ENCODE data around the gene DUSP28. TPM values are rescaled to one million over a fixed set of nuclear protein-coding genes. Genes with fewer than 3 reads are reported as not detected.

DUSP28 gene
- total and polyA plus RNA-seq, 2 of the 8 experiments (the other 6 are each of a cell fraction or from before 2014, with no cell fraction given): 2.1 to 2.3 TPM

GRCh38 chr2:240557101-240557751 is 2.9 kb upstream of the DUSP28 start:
- TF ChIP-seq E2F6 (IDR thresholded peaks at IDR 0.05) (peak; percentile 87), EGR1 (IDR thresholded peaks at IDR 0.05; ENCODE audit: borderline replicate concordance, low read depth, low read length) (no peak), MAX (IDR thresholded peaks at IDR 0.05) (peak; percentile 65; the same call in 1 of the 2 replicates), CREB1 (IDR thresholded peaks at IDR 0.05) (0 out of 2 replicates have a peak, but pooled peaks have one; percentile 0), KDM4A (IDR thresholded peaks at IDR 0.05; ENCODE audit: low read depth, low read length, severe bottlenecking) (peak; percentile 18)
- no peak overlapping the region for H2BK20ac ChIP-seq (ENCODE audit: low read length)
- H3K4me3 ChIP-seq (ENCODE audit: extremely low read depth in 1 of 4, insufficient read depth in 2 of 4, low read depth in 3 of 4, low read length in 4 of 4): peak overlapping the region in 1 of 4 experiments; percentile 55; a peak in 2 of 8 replicates
- H2AK5ac ChIP-seq (ENCODE audit: low read depth, low read length): no peak overlapping the region
- no peak overlapping the region for H3K27ac ChIP-seq (ENCODE audit: low read depth, low read length)
- no peak overlapping the region for H2BK12ac ChIP-seq (ENCODE audit: low read depth, low read length)
- no peak for FAIRE-seq
- H2AFZ ChIP-seq (ENCODE audit: low read length): no peak overlapping the region
- H4K91ac ChIP-seq (replicated peaks; ENCODE audit: insufficient read length, low read length): no peak overlapping the region
- DNase-seq (ENCODE audit: low read depth in 1 of 2, low spot score in 2 of 2): peak in 1 of 2 experiments; percentile 54
- CTCF ChIA-PET (ENCODE audit: partially characterized antibody): interaction anchor here (0.9 to 2.4 kb wide), 7 partner anchors 9 to 108 kb away, joined by 3 to 11 read pairs (median 4); partner anchors contain the start of gene CAPN10
- H3K79me1 ChIP-seq (ENCODE audit: low read depth, low read length): 0 out of 2 replicates have a peak, but pooled peaks cover 2% of the 10 kb centered on the region
- no peak overlapping the region for H3K4ac ChIP-seq (replicated peaks; ENCODE audit: insufficient read length, low read depth, low read length)
- H3K4me1 ChIP-seq (replicated peaks in 1 of 4; ENCODE audit: control insufficient read depth in 3 of 4, insufficient read depth in 4 of 4, low read length in 3 of 4): peaks cover 0 to 16% (median 10%) of the 10 kb centered on the region in 4 experiments; a peak in 5 of 7 replicates
- no peaks in the 10 kb centered on the region; a peak in 1 of 8 replicates for H3K36me3 ChIP-seq (ENCODE audit: control insufficient read depth in 2 of 4, insufficient read depth in 4 of 4, low read length in 3 of 4)
- H4K20me1 ChIP-seq (replicated peaks in 1 of 2; ENCODE audit: control insufficient read depth in 1 of 2, insufficient read depth in 2 of 2, low read length in 2 of 2): peaks cover 0 to 4% of the 10 kb centered on the region in 2 experiments
- POLR2A ChIA-PET (ENCODE audit: partially characterized antibody): interaction anchor here (0.9 kb wide), 1 partner anchor 9 kb away, joined by 4 read pairs; no protein-coding TSS in a partner anchor
- peaks cover 3 to 33% (median 22%) of the 10 kb centered on the region in 4 experiments for H3K27me3 ChIP-seq (replicated peaks in 1 of 4; ENCODE audit: control insufficient read depth in 3 of 4, extremely low read depth in 1 of 4, insufficient read depth in 3 of 4, low read length in 3 of 4)
- H3K9me3 ChIP-seq (ENCODE audit: insufficient read depth in 2 of 2, low read depth in 1 of 2, low read length in 1 of 2): no peaks in the 10 kb centered on the region
- no peak overlapping the region for H3K23ac ChIP-seq (ENCODE audit: insufficient read length)
- H3K18ac ChIP-seq (ENCODE audit: extremely low read depth, low read length): no peak overlapping the region
- H3K4me2 ChIP-seq (ENCODE audit: insufficient read depth in 1 of 2, low read depth in 2 of 2, low read length in 2 of 2): peak overlapping the region; percentile 60 to 77
- 52% methylated on average over 33 of the region's 51 CpGs; no CpG with 5 or more reads in 1 of the 2 experiments for WGBS, 2 experiments (ENCODE audit: extremely low coverage in 1 of 2, insufficient coverage in 1 of 2, insufficient read length in 1 of 2, insufficient replicate concordance in 2 of 2, low coverage in 1 of 2, low lambda C conversion rate in 2 of 2, missing lambda C conversion rate in 1 of 2)
- H3K56ac ChIP-seq (replicated peaks; ENCODE audit: insufficient read length, low read depth, low read length): no peak overlapping the region
- no peak overlapping the region for H2BK15ac ChIP-seq (ENCODE audit: low read length)
- peaks cover 4% of the 10 kb centered on the region; the same call in 1 of the 2 replicates for H3K23me2 ChIP-seq (ENCODE audit: low read depth, low read length)
- H3K9ac ChIP-seq (replicated peaks in 1 of 4; ENCODE audit: extremely low read depth in 1 of 4, low read depth in 3 of 4, low read length in 3 of 4): no peak overlapping the region
- H3K79me2 ChIP-seq (ENCODE audit: control insufficient read depth in 1 of 2, insufficient read depth in 2 of 2, low read length in 2 of 2): no peaks in the 10 kb centered on the region
- peak overlapping the region; percentile 69; the same call in 1 of the 2 replicates for H4K8ac ChIP-seq (ENCODE audit: extremely low read depth, insufficient read depth, low read length)
- H2BK120ac ChIP-seq (replicated peaks; ENCODE audit: low read depth, low read length): no peak overlapping the region
- H4K5ac ChIP-seq (ENCODE audit: insufficient read length, low read depth, low read length): no peak overlapping the region
- no peak overlapping the region for H3K14ac ChIP-seq (ENCODE audit: insufficient read length)
- no peak overlapping the region for H2BK5ac ChIP-seq (ENCODE audit: low read depth, low read length)

Data from H1 (cell line).